B cell (primary cell): ENCODE measurements around the gene RAP2C.

ENCODE experiments used
- CTCF ChIP-seq: fragments of 200-600 bp; IDR thresholded peaks from one replicate; pipeline ENCODE4 v1.8.0; 2022; ENCODE audit warnings: antibody characterized with exemption, mild to moderate bottlenecking
- EZH2 ChIP-seq: IDR thresholded peaks from 2 replicates; pipeline ENCODE4 v1.6.1; 2012; ENCODE audit warnings: borderline replicate concordance, low read depth, mild to moderate bottlenecking, moderate library complexity, low read length; ENCODE audit not compliant: insufficient read depth, poor library complexity, severe bottlenecking

- TF ChIP-seq CTCF (no peak), EZH2 (no peak)
Observed at GRCh38 chrX:132204629-132205028, 14.6 kb downstream of the RAP2C start.
